HepG2 (cell line): ENCODE measurements around the gene SLC36A1.

ENCODE experiments used
- ZNF224 ChIP-seq: sonication (generic); formaldehyde crosslinking; IDR thresholded peaks from 2 replicates; pipeline ENCODE4 v1.5.0; 2020; ENCODE audit warnings: mild to moderate bottlenecking, missing genetic modification reagents
- ZNF253 ChIP-seq: sonication (generic); formaldehyde crosslinking; IDR thresholded peaks from 2 replicates; pipeline ENCODE4 v1.8.0; 2022; ENCODE audit warnings: mild to moderate bottlenecking, missing genetic modification reagents, borderline replicate concordance
- ZSCAN25 ChIP-seq: sonication (generic); formaldehyde crosslinking; IDR thresholded peaks from 2 replicates; pipeline ENCODE4 v1.8.0; 2022; ENCODE audit warnings: mild to moderate bottlenecking, missing genetic modification reagents

DNA sequence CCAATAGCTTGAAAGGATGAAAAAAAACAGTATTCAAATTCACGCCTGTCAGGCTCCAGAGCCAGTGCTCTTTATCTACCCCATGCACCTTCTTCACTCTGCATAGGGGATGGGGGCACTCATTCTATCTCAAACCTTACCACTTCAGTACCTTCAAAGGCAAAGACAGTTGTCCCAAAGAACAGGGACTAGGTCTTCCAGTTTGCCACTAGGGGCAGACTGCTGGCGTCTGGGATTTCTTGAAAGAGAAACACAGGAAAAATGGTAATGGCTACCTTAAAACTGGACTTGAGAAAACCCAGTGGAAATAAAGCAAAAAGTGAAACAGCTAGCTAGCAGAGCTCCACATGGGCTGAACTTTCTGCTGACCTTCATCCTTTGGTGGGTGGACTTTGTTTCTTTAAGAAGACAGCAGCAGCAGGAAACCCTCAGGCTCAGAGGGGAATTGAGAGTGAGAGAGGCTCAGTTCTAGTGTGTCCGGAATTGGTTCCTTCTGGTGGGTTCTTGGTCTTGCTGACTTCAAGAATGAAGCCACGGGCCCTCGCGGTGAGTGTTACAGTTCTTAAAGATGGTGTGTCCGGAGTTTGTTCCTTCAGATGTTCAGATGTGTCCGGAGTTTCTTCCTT, 41.0 kb upstream of the SLC36A1 start:
- TF ChIP-seq ZSCAN25 (CRISPR knock-in tag) = no peak
- no peak for TF ChIP-seq ZNF253 (CRISPR knock-in tag)
- no peak for TF ChIP-seq ZNF224
